Endothelial cell of umbilical vein (primary cell): ENCODE data around the gene AAR2.

Experiments used
- EZH2 ChIP-seq: IDR thresholded peaks from 2 replicates; pipeline ENCODE4 v1.6.1; 2012; ENCODE audit warnings: borderline replicate concordance, low read depth, mild to moderate bottlenecking, moderate library complexity, low read length, inconsistent platforms; ENCODE audit not compliant: severe bottlenecking
- POLR2A ChIP-seq: IDR thresholded peaks from 2 replicates; pipeline ENCODE4 v1.6.1; 2012; ENCODE audit warnings: low read depth, mild to moderate bottlenecking, control low read depth, low read length
- TF ChIP-seq, protein P1 (sequence below), 2 donors: IDR thresholded peaks; 1 replicate in 1 of 2; 2 replicates in 1 of 2; pipeline ENCODE4 v1.5.1; 2011; ENCODE audit warnings: low read length in 2 of 2, mild to moderate bottlenecking in 2 of 2, moderate library complexity in 2 of 2, control low read depth in 1 of 2, inconsistent platforms in 1 of 2, low read depth in 1 of 2; ENCODE audit not compliant: insufficient read depth in 1 of 2; ENCODE audit errors: extremely low read depth in 1 of 2

DNA sequence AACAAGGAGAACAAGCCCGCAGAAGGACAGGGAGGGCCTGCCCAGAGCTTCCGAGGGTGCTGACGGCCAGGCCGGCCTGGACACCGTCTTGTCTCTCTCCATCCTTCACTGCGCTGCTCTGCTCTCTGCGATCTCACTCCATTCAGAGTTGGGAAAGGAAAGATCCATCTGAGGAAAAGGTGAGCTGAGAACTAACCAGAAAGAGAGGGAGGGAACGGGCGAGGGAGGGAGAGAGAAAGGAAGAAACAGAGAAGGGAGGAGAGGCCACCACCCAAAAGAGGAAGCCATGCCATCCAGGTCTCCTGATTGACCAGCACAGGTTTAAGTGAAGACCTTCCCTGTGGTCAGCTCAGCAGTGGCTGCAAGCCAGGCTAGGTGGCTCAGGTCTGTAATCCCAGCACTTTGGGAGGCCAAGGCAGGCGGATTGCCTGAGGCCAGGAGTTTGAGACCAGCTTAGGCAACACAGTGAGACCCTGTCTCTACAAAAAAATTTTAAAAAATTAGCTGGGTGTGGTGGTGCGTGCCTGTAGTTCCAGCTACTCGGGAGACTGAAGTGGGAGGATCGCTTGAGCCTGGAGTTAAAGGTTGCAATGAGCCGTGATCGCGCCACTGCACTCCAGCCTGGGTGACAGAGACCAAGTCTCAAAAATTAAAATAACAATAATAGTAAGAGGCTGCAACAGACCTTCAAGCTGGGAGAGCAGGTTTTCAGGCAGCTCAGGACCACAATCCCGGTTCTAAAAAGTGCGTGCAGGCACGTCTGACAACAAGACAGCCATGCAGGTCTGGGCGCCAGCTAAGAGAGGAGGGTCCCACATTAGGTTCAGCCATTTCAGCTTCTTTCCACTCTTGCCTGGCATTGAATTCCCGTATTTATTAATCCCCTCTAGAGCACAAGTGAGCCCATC, 35.6 kb downstream of the AAR2 start:
- no peak for TF ChIP-seq POLR2A
- TF ChIP-seq, protein P1, sequence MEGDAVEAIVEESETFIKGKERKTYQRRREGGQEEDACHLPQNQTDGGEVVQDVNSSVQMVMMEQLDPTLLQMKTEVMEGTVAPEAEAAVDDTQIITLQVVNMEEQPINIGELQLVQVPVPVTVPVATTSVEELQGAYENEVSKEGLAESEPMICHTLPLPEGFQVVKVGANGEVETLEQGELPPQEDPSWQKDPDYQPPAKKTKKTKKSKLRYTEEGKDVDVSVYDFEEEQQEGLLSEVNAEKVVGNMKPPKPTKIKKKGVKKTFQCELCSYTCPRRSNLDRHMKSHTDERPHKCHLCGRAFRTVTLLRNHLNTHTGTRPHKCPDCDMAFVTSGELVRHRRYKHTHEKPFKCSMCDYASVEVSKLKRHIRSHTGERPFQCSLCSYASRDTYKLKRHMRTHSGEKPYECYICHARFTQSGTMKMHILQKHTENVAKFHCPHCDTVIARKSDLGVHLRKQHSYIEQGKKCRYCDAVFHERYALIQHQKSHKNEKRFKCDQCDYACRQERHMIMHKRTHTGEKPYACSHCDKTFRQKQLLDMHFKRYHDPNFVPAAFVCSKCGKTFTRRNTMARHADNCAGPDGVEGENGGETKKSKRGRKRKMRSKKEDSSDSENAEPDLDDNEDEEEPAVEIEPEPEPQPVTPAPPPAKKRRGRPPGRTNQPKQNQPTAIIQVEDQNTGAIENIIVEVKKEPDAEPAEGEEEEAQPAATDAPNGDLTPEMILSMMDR (IDR thresholded peaks at IDR 0.05; ENCODE audit: extremely low read depth in 1 of 2, insufficient read depth in 1 of 2, low read depth in 1 of 2, low read length in 2 of 2): no peak
- no peak for TF ChIP-seq EZH2
